ENCODE measurements around the gene GALNT18. TPM values are rescaled to one million over a fixed set of nuclear protein-coding genes. Genes with fewer than 3 reads are reported as not detected.

Gene GALNT18
- total RNA-seq, 1 donor from 2014 or later: 38.4 TPM

DNA sequence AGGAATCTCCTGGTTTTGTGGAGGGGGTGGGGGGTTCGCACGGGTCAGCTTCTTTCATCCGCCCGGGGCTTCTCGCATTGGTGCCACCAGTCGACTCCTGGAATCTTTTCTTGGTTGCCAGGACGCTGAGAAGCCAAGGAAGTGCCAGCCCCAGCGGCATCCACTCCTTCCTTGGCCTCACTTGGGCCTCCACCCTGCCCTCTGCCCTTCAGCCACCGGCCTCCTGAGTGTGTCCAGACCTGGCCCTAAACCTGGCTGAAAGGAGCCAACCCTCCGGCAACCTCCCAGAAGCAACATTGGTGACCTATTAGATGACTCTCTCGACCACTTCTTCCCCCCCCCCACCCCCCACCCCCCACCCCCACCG is 518 bp upstream of the GALNT18 start:
- Mint-ChIP-seq H3K4me3 (ENCODE audit: unreplicated experiment) (peak overlapping the region; percentile 48), H3K27me3 (ENCODE audit: low read depth) (no peaks in the 10 kb centered on the region), H3K27ac (ENCODE audit: unreplicated experiment) (peak overlapping the region; percentile 47), H3K4me1 (ENCODE audit: low read depth) (peaks cover 42% of the 10 kb centered on the region), H3K36me3 (ENCODE audit: low read depth) (no peaks in the 10 kb centered on the region), H3K9me3 (ENCODE audit: low read depth) (no peaks in the 10 kb centered on the region)
- TF ChIP-seq, protein P1, sequence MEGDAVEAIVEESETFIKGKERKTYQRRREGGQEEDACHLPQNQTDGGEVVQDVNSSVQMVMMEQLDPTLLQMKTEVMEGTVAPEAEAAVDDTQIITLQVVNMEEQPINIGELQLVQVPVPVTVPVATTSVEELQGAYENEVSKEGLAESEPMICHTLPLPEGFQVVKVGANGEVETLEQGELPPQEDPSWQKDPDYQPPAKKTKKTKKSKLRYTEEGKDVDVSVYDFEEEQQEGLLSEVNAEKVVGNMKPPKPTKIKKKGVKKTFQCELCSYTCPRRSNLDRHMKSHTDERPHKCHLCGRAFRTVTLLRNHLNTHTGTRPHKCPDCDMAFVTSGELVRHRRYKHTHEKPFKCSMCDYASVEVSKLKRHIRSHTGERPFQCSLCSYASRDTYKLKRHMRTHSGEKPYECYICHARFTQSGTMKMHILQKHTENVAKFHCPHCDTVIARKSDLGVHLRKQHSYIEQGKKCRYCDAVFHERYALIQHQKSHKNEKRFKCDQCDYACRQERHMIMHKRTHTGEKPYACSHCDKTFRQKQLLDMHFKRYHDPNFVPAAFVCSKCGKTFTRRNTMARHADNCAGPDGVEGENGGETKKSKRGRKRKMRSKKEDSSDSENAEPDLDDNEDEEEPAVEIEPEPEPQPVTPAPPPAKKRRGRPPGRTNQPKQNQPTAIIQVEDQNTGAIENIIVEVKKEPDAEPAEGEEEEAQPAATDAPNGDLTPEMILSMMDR (IDR thresholded peaks at IDR 0.05): peak; percentile 52
- no peak for DNase-seq (ENCODE audit: low spot score)

DNA sequence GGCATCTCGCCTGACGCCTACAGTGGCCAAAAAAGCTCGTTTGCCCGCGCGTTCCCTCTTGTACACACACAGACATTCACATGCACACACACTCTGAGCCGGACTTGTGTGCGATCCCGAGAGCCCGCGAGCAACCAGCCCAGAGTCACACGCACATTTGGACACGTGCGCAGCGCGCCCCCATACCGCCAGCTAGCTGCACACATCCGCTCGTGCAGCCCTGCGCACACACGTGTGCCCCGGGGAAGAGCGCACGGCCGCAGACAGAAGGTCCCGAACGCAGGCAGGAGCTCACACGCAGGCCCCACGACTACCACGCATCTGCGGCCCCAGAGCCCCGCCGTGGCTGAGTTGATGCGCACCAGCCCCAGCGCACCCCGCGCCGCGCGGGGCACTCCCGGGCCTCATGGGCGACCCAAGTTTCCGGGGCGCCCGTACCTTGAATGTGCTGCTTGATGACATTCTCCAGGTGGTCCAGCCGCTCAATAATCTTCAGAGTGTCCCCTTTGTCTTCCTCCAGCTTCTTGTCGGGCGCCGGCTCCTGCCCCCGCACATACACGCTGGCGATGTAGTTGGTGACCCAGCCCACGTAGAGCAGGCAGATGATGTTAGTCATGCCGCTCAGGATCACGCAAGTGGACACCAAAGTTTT is 758 bp downstream of the GALNT18 start:
- TF ChIP-seq, protein P1 (IDR thresholded peaks at IDR 0.05): peak; percentile 44
- H3K27me3 Mint-ChIP-seq (ENCODE audit: low read depth): no peaks in the 10 kb centered on the region

DNA sequence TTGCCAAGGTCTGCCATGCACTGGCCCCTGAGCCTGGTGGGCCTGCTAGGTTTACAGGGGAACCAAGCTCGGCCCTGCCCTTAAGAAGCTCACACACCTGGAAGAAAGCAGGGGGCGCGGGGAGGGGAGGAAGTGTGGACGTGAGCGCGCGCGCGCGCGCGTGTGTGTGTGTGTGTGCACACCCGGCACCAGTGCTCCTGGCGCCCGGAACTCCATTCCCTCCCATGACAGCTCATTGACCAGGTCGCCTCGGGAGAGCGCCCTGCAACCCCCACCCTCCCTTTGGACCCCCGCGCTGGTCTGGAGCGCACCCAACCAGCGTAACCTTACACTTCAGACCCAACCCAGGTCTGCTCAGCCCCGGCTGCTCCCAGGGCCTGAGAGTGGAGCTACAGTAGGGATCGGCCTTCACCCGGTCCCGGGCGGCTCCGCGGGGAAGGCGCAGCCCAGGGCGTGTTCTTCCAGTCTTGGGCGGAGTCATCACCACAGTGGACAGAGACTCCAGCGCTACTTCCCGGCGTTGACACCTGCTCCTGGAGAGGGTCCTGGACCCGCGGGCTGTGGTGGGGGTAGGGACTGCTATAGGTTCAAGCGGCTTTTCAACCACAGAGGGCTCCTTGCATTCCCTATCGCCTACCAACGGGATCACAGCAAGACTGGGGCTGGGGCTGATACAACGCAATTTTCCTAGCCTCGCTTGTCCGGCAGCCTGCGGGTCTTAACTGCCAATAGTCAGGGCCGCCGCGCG is 1.5 kb downstream of the GALNT18 start:
- H3K9me3 Mint-ChIP-seq (ENCODE audit: low read depth): no peaks in the 10 kb centered on the region
- peak overlapping the region; percentile 91 for H3K4me3 Mint-ChIP-seq (ENCODE audit: unreplicated experiment)

More for the DNA sequence above, 758 bp downstream of the GALNT18 start:
- Mint-ChIP-seq H3K4me3 (ENCODE audit: unreplicated experiment) (peak overlapping the region; percentile 91), H3K9me3 (ENCODE audit: low read depth) (no peaks in the 10 kb centered on the region), H3K27ac (ENCODE audit: unreplicated experiment) (peak overlapping the region; percentile 69), H3K4me1 (ENCODE audit: low read depth) (peaks cover 52% of the 10 kb centered on the region), H3K36me3 (ENCODE audit: low read depth) (no peaks in the 10 kb centered on the region)
- no peak for DNase-seq (ENCODE audit: low spot score)

DNA sequence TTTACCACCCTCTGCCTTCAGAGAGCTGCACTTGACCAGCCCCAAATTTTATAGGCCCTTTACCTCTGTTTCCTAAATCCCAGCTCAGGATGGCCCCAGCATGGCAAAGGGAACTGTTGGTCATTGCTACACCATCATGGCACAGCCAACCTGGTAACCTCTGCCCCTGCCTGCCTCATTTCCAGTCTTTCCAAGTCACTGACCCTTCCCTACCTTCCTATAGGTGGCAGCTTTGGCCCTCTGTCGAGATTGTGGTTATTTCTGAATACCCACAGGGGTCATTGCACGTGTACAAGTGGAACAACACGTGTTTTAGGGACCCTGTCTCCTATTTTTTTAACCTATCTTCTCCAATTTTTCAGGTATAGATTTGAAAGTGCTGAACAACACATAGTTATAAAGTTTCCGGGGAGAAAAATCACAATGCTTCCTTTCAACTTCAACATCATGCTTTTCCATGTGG is 2.8 kb downstream of the GALNT18 start:
- peak overlapping the region; percentile 3 for H3K27ac Mint-ChIP-seq (ENCODE audit: unreplicated experiment)
- H3K27me3 Mint-ChIP-seq (ENCODE audit: low read depth): no peaks in the 10 kb centered on the region
- no peaks in the 10 kb centered on the region for H3K9me3 Mint-ChIP-seq (ENCODE audit: low read depth)
- TF ChIP-seq, protein P1 (IDR thresholded peaks at IDR 0.05): peak; percentile 56
- DNase-seq (ENCODE audit: low spot score): no peak
- H3K36me3 Mint-ChIP-seq (ENCODE audit: low read depth): peaks cover 1% of the 10 kb centered on the region
- H3K4me1 Mint-ChIP-seq (ENCODE audit: low read depth): peaks cover 67% of the 10 kb centered on the region
- peak overlapping the region; percentile 91 for H3K4me3 Mint-ChIP-seq (ENCODE audit: unreplicated experiment)

More for the DNA sequence above, 1.5 kb downstream of the GALNT18 start:
- no peak overlapping the region for H3K27ac Mint-ChIP-seq (ENCODE audit: unreplicated experiment)
- no peaks in the 10 kb centered on the region for H3K27me3 Mint-ChIP-seq (ENCODE audit: low read depth)
- TF ChIP-seq, protein P1 (IDR thresholded peaks at IDR 0.05): no peak
- H3K36me3 Mint-ChIP-seq (ENCODE audit: low read depth): peaks cover 1% of the 10 kb centered on the region
- DNase-seq (ENCODE audit: low spot score): no peak
- peaks cover 54% of the 10 kb centered on the region for H3K4me1 Mint-ChIP-seq (ENCODE audit: low read depth)

DNA sequence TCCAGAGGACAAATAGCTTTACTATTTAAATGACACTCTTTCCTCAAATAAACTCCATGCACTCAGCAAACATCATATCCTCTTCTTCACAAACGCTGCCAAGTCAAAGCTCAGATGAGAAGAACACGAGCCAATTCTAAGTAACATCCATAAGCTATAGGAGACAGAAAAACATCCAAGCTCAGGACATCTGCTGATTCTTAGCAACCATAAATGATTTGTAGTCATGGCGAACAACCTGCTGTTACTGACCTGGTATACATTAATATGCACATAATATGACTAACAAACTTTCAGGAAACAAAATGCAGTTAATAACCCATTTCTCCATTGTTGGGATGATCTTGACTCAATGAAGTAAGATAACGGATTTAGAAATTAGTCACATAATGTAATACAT is 6.7 kb downstream of the GALNT18 start:
- H3K27ac Mint-ChIP-seq (ENCODE audit: unreplicated experiment): peak overlapping the region; percentile 13
- DNase-seq (ENCODE audit: low spot score): no peak
- peaks cover 76% of the 10 kb centered on the region for H3K4me1 Mint-ChIP-seq (ENCODE audit: low read depth)
- no peaks in the 10 kb centered on the region for H3K27me3 Mint-ChIP-seq (ENCODE audit: low read depth)
- no peak overlapping the region for H3K4me3 Mint-ChIP-seq (ENCODE audit: unreplicated experiment)
- H3K36me3 Mint-ChIP-seq (ENCODE audit: low read depth): peaks cover 1% of the 10 kb centered on the region
- no peaks in the 10 kb centered on the region for H3K9me3 Mint-ChIP-seq (ENCODE audit: low read depth)
- TF ChIP-seq, protein P1 (IDR thresholded peaks at IDR 0.05): no peak
